ENCODE measurements around the gene EDC4.

- TF ChIP-seq, protein P1, sequence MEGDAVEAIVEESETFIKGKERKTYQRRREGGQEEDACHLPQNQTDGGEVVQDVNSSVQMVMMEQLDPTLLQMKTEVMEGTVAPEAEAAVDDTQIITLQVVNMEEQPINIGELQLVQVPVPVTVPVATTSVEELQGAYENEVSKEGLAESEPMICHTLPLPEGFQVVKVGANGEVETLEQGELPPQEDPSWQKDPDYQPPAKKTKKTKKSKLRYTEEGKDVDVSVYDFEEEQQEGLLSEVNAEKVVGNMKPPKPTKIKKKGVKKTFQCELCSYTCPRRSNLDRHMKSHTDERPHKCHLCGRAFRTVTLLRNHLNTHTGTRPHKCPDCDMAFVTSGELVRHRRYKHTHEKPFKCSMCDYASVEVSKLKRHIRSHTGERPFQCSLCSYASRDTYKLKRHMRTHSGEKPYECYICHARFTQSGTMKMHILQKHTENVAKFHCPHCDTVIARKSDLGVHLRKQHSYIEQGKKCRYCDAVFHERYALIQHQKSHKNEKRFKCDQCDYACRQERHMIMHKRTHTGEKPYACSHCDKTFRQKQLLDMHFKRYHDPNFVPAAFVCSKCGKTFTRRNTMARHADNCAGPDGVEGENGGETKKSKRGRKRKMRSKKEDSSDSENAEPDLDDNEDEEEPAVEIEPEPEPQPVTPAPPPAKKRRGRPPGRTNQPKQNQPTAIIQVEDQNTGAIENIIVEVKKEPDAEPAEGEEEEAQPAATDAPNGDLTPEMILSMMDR (IDR thresholded peaks at IDR 0.05 in 2 of 3, conservative IDR thresholded peaks at IDR 0.05 in 1 of 3; ENCODE audit: insufficient read depth in 2 of 3, low read depth in 1 of 3, low read length in 3 of 3) = no peak
- TF ChIP-seq MYC (IDR thresholded peaks at IDR 0.05; ENCODE audit: low read depth, low read length) = no peak; the same call in 1 of the 2 replicates
- TF ChIP-seq MYC (CRISPR knock-in tag; IDR thresholded peaks at IDR 0.05; ENCODE audit: borderline replicate concordance, low read depth) = no peak; the same call in 1 of the 2 replicates
- TF ChIP-seq, protein P2, sequence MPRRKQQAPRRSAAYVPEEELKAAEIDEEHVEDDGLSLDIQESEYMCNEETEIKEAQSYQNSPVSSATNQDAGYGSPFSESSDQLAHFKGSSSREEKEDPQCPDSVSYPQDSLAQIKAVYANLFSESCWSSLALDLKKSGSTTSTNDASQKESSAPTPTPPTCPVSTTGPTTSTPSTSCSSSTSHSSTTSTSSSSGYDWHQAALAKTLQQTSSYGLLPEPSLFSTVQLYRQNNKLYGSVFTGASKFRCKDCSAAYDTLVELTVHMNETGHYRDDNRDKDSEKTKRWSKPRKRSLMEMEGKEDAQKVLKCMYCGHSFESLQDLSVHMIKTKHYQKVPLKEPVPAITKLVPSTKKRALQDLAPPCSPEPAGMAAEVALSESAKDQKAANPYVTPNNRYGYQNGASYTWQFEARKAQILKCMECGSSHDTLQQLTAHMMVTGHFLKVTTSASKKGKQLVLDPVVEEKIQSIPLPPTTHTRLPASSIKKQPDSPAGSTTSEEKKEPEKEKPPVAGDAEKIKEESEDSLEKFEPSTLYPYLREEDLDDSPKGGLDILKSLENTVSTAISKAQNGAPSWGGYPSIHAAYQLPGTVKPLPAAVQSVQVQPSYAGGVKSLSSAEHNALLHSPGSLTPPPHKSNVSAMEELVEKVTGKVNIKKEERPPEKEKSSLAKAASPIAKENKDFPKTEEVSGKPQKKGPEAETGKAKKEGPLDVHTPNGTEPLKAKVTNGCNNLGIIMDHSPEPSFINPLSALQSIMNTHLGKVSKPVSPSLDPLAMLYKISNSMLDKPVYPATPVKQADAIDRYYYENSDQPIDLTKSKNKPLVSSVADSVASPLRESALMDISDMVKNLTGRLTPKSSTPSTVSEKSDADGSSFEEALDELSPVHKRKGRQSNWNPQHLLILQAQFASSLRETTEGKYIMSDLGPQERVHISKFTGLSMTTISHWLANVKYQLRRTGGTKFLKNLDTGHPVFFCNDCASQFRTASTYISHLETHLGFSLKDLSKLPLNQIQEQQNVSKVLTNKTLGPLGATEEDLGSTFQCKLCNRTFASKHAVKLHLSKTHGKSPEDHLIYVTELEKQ (CRISPR knock-in tag; IDR thresholded peaks at IDR 0.05) = no peak
- no peak for TF ChIP-seq RAD21 (CRISPR knock-in tag; conservative IDR thresholded peaks at IDR 0.05 in 1 of 2, IDR thresholded peaks at IDR 0.05 in 1 of 2)
- TF ChIP-seq TAF1 (IDR thresholded peaks at IDR 0.05; ENCODE audit: control insufficient read depth, extremely low read depth, insufficient read depth, low read length, severe bottlenecking) = peak; percentile 58
- TF ChIP-seq FOS (IDR thresholded peaks at IDR 0.05; ENCODE audit: extremely low read depth, insufficient read length) = no peak
- no peak for TF ChIP-seq MAFK (IDR thresholded peaks at IDR 0.05; ENCODE audit: low read length)
- peak; percentile 25 for TF ChIP-seq CHD1 (IDR thresholded peaks at IDR 0.05; ENCODE audit: low read length)
- TF ChIP-seq, protein P3, sequence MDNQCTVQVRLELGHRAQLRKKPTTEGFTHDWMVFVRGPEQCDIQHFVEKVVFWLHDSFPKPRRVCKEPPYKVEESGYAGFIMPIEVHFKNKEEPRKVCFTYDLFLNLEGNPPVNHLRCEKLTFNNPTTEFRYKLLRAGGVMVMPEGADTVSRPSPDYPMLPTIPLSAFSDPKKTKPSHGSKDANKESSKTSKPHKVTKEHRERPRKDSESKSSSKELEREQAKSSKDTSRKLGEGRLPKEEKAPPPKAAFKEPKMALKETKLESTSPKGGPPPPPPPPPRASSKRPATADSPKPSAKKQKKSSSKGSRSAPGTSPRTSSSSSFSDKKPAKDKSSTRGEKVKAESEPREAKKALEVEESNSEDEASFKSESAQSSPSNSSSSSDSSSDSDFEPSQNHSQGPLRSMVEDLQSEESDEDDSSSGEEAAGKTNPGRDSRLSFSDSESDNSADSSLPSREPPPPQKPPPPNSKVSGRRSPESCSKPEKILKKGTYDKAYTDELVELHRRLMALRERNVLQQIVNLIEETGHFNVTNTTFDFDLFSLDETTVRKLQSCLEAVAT (IDR thresholded peaks at IDR 0.05) = no peak
- TF ChIP-seq HOMEZ (CRISPR knock-in tag; IDR thresholded peaks at IDR 0.05) = no peak
Measured at GRCh38 chr16:67847064-67847861, 25.6 kb upstream of the EDC4 start, which contains the start of gene CENPT.
